ENCODE measurements around the gene CYBB.

DNA sequence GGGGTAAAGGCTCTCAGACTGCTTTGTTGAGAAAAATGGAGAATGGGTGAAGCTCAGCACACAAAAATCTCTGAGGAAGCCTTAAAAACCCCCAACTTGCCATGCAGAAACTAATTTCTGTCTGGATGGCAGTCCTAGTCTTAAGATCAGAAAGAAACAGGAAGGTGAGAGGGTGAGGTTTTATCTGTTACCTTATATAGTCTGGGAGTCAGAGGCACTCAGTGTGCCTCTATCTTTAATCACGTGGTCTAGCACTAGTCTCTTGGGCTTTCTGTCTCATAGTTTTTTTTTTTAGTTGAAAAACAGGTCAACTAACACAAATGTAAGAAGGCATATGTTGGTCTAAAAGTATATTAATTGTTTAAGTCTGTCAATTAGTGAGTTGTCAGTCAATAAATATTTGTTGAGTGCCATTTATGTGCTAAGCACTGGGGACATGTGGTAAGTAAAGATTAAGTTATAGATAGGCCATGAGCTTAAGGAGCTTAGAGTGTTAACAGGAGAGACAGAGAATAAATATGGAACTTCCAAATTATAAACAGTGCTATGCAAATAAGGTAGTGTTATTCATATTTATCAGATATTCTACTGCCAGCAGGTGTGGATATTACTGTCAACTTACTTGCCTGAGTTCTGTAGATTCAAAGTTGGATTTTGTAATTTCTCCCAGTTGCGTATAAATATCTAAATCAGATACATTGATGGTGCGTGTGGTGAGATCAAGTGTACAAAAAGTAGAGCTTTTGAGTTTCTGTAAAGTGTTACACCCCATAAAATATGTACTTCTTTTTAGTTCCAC is 7.0 kb downstream of the CYBB start:
- TF ChIP-seq CTCF (IDR thresholded peaks at IDR 0.05 in 8 of 11, conservative IDR thresholded peaks at IDR 0.05 in 3 of 11) (no peak), POLR2A (IDR thresholded peaks at IDR 0.05) (no peak), POLR2AphosphoS5 (IDR thresholded peaks at IDR 0.05) (peak in 1 of 3 donors; percentile 30)
